GM12891 (cell line): ENCODE measurements around the gene ARHGEF37.
A peak's percentile ranks its signal among the peaks of the same experiment; 100 is the strongest.

ENCODE experiments used
- DNase-seq: peaks from one replicate; pipeline ENCODE4 v3.0.0; 2011; ENCODE audit warnings: low spot score; ENCODE audit not compliant: insufficient read length
- FAIRE-seq: peaks from 2 replicates; lab custom pipeline; 2011; peaks lifted over from hg19 to GRCh38; lab: Jason Lieb, UNC
- PAX5 ChIP-seq: IDR thresholded peaks from 2 replicates; pipeline ENCODE4 v1.6.1; 2011; ENCODE audit warnings: low read length, moderate library complexity, mild to moderate bottlenecking; ENCODE audit not compliant: insufficient read depth, severe bottlenecking
- POLR2A ChIP-seq: IDR thresholded peaks from 2 replicates; pipeline ENCODE4 v1.6.1; 2011; ENCODE audit warnings: low read depth, low read length, control low read depth
- POLR2AphosphoS5 ChIP-seq: IDR thresholded peaks from 2 replicates; pipeline ENCODE4 v1.6.1; 2011; ENCODE audit warnings: low read depth, low read length, control low read depth
- POU2F2 ChIP-seq: IDR thresholded peaks from 2 replicates; pipeline ENCODE4 v1.6.1; 2011; ENCODE audit warnings: low read depth, mild to moderate bottlenecking, control low read depth, low read length, moderate library complexity
- SPI1 ChIP-seq: IDR thresholded peaks from 2 replicates; pipeline ENCODE4 v1.6.1; 2011; ENCODE audit warnings: low read depth, low read length, control low read depth
- TAF1 ChIP-seq: IDR thresholded peaks from 2 replicates; pipeline ENCODE4 v1.6.1; 2011; ENCODE audit warnings: low read depth, low read length, control low read depth

ARHGEF37 gene

GRCh38 chr5:149549461-149550267, 31.6 kb upstream of the ARHGEF37 start:
- FAIRE-seq (peak; percentile 13), DNase-seq (peak; percentile 37)
- TF ChIP-seq SPI1 = peak; percentile 98
- TF ChIP-seq POLR2A = peak; percentile 74
- TF ChIP-seq POLR2AphosphoS5 = no peak
- TF ChIP-seq POU2F2 = peak; percentile 35; the same call in 1 of the 2 replicates
- no peak for TF ChIP-seq TAF1
- TF ChIP-seq PAX5 = no peak

DNA sequence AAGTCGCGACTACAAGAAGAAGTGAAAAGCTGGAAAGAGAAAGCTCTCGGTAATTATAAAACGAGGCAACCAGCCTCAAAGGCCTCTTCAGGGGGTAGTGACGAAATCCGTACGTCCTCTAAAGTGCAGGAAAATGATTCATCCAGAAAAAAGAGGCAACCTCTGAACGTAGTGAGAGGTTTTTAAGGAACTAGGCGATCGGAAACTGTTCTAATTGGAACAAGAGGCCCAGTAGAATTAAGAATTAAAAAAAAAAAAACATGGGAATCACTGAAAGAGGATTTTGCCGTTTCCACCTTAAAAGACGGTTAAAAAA, 31.1 kb upstream of the ARHGEF37 start:
- no peak for TF ChIP-seq SPI1
- no peak for TF ChIP-seq POU2F2
- no peak for TF ChIP-seq TAF1
- no peak for TF ChIP-seq POLR2AphosphoS5
- TF ChIP-seq POLR2A = no peak
- no peak for TF ChIP-seq PAX5
- DNase-seq (no peak), FAIRE-seq (no peak)

DNA sequence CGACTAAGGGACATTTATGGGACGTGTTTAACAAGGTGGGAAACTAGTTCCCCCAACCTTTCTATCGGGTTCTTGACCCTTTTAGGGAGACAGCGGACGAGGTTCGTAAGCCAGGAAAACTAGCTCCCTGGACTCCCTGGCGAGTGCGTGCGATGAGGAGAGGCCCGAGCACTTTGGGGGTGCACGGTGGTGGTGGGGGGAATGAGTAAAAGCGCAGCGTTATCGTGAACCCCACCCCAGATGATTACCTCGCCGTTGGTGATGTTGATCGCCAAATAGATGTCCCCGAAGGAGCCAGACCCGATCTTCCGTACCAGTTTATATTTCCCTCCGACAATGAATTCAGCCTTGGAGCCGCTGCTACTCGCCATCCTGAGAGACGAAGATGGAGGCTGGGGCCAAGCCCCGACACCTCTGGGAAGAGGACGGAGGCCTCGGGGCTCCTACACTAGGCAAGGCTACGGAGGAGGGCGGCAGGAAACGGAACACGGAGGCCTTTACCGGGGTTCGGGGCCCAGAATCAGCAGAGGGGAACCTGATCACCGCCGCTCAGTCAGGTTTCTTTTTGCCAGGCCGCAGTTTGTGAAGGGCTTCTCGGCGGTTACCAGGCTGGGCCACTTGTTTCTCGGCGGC, 30.6 kb upstream of the ARHGEF37 start:
- DNase-seq (no peak), FAIRE-seq (no peak)
- TF ChIP-seq POU2F2 (0 out of 2 replicates have a peak, but pooled peaks have one; percentile 7), PAX5 (no peak), POLR2A (no peak; the same call in 1 of the 2 replicates), SPI1 (no peak), POLR2AphosphoS5 (peak; percentile 55; the same call in 1 of the 2 replicates), TAF1 (no peak)

GRCh38 chr5:149551227-149552037, 29.9 kb upstream of the ARHGEF37 start, which contains the start of gene CSNK1A1:
CSNK1A1 (minus strand) TSS chr5:149551439; CDS start chr5:149550964, 475 bp downstream.
- FAIRE-seq = peak; percentile 99
- DNase-seq = peak; percentile 95
- no peak; the same call in 1 of the 2 replicates for TF ChIP-seq POU2F2
- TF ChIP-seq POLR2A = peak; percentile 88
- TF ChIP-seq SPI1 = peak; percentile 53; the same call in 1 of the 2 replicates
- TF ChIP-seq POLR2AphosphoS5 = peak; percentile 84
- TF ChIP-seq PAX5 = peak; percentile 30
- peak; percentile 74 for TF ChIP-seq TAF1

DNA sequence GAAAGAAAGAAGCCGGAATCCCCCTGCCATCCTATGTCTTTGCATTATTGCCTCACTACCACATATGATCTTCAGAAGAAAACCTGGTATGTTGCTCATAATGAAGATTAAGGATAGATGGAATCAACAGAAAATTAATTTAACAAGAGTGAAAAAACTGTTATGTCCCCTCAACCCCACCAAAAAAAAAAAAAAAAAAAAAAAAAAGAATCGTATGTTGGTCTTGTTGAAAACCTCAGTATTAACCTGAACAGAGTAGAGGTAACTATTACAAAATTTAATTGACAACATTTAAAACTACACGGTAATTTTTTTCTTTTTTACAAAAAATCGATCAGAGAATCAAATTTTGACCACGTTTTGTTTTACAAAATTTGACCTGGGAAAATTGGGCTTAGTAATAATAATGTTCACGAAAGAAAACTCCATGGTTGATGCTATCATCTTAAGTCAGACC, 29.2 kb upstream of the ARHGEF37 start:
- no peak for FAIRE-seq
- no peak for DNase-seq
- no peak for TF ChIP-seq SPI1
- TF ChIP-seq PAX5 = no peak
- no peak for TF ChIP-seq POU2F2
- TF ChIP-seq POLR2AphosphoS5 = no peak
- TF ChIP-seq TAF1 = no peak
- TF ChIP-seq POLR2A = no peak

DNA sequence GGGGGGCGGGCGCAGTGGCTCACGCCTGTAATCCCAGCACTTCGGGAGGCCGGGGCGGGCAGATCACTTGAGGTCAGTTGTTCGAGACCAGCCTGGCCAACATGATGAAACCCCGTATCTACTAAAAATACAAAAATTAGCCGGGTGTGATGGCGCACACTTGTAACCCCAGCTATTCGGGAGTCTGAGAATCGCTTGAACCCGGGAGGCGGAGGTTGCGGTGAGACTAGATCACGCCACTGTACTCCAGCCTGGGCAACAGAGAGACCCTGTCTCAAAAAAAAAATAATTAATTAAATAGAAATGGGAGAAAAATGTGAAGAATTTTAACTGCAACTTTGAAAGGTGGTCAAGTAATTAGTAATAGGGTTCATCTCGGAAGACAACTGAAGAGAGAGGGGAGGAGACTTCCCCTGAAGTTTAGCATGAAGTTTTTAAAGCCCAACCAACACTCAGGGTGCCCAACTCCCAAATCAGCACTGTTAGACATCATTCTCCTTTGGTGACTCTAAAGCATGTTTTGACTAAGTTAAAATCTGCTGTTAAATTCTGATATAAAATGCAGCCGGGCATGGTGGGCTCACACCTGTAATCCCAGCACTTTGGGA, 28.6 kb upstream of the ARHGEF37 start:
- FAIRE-seq = no peak
- TF ChIP-seq SPI1 = no peak
- TF ChIP-seq POU2F2 = no peak
- no peak for TF ChIP-seq POLR2A
- no peak for TF ChIP-seq POLR2AphosphoS5
- TF ChIP-seq TAF1 = no peak
- no peak for TF ChIP-seq PAX5
- no peak for DNase-seq

DNA sequence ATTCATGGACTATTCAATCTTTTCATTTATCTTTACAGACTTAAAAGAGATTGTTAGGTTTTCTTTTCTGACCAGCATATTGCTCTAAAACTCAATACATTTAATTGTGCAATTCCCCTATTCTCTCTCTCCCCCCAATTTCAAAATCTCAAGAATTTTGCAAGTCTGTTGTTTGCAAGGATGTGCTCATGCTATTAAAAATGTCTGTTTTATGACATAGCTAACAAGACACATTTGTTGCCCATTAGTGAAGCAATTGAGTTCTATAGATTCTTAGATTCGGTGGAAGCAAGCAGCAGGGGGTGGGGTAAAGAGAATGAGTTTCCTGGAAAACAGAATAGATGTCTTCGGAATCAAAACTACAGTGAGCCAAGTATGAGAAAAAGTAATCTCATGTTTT, 21.6 kb upstream of the ARHGEF37 start:
- TF ChIP-seq PAX5 (no peak), POLR2A (no peak), POLR2AphosphoS5 (no peak), SPI1 (no peak), POU2F2 (no peak), TAF1 (no peak)
- DNase-seq (no peak), FAIRE-seq (no peak)

- TF ChIP-seq POU2F2 (no peak), SPI1 (no peak), TAF1 (no peak), POLR2A (no peak), PAX5 (no peak), POLR2AphosphoS5 (no peak)
- DNase-seq (no peak), FAIRE-seq (no peak)
These were observed 19.4 kb upstream of the ARHGEF37 start for GRCh38 chr5:149561848-149562247.
